Ovary (tissue), 3 donors: ENCODE measurements around the gene SSB.

Experiments used
- CTCF ChIP-seq, 3 donors: fragments of 450-650 bp in 2 of 3; fragments of 200-600 bp in 1 of 3; IDR thresholded peaks; one replicate each; pipeline versions ENCODE4 v1.5.1 to v1.8.0; 2016 to 2022; ENCODE audit warnings: antibody characterized with exemption in 3 of 3, mild to moderate bottlenecking in 1 of 3
- POLR2A ChIP-seq: fragments of 450-650 bp; IDR thresholded peaks from one replicate; pipeline ENCODE4 v1.6.1; 2017; ENCODE audit warnings: antibody characterized with exemption, mild to moderate bottlenecking, moderate library complexity
- donor health status: DM: no; HTN: no; CAD: no.

- TF ChIP-seq CTCF (IDR thresholded peaks at IDR 0.05) (no peak), POLR2A (no peak)
Observed at GRCh38 chr2:169795181-169795580, 3.5 kb upstream of the SSB start.
